Gastrocnemius medialis (tissue), 4 donors: ENCODE results near the gene C13orf46.

Experiments
- POLR2A ChIP-seq, 2 donors: fragments of 450-650 bp; IDR thresholded peaks; one replicate each; pipeline ENCODE4 v1.6.1; 2017; ENCODE audit warnings: antibody characterized with exemption in 2 of 2, mild to moderate bottlenecking in 2 of 2, moderate library complexity in 2 of 2
- TF ChIP-seq, protein P1 (sequence below), 5 experiments: fragments of 450-650 bp in 3 of 5; fragments of 200-600 bp in 2 of 5; sonication (generic) in 2 of 5; IDR thresholded peaks in 4 of 5; conservative IDR thresholded peaks in 1 of 5; 1 replicate in 4 of 5; 2 replicates in 1 of 5; pipeline ENCODE4 v1.5.1; 2016 to 2019; ENCODE audit warnings: antibody characterized with exemption in 5 of 5, mild to moderate bottlenecking in 3 of 5, moderate library complexity in 3 of 5

DNA sequence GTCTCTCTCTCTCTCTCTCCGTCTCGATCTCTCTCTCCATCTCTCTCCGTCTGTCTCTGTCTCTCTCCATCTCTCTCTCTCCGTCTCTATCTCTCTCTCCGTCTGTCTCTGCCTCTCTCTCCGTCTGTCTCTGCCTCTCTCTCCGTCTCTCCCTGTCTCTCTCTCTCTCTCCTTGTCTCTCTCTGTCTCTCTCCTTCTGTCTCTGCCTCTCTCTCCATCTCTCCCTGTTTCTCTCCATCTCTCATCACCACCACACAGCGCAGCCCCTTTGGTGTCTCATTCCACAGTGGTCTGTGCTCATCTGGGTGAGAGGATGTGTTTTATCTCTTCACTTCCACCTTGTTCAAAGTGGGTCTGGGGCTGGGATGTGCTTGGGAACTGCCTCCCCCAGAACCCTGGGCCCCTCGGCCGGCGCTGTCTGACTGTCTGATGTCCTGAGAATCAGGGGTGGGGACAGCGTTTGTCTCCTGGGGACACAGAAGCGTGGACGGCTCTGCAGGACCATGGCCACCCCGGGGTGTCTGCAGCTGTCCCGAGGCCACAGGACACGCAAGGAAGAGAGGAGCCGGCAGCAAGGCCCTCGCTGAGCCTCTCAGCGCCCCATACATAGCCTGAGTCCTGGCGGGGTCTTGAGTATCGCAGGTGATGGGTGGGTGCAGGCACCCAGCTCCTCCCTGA lies 40.2 kb upstream of the C13orf46 start:
- TF ChIP-seq, protein P1, sequence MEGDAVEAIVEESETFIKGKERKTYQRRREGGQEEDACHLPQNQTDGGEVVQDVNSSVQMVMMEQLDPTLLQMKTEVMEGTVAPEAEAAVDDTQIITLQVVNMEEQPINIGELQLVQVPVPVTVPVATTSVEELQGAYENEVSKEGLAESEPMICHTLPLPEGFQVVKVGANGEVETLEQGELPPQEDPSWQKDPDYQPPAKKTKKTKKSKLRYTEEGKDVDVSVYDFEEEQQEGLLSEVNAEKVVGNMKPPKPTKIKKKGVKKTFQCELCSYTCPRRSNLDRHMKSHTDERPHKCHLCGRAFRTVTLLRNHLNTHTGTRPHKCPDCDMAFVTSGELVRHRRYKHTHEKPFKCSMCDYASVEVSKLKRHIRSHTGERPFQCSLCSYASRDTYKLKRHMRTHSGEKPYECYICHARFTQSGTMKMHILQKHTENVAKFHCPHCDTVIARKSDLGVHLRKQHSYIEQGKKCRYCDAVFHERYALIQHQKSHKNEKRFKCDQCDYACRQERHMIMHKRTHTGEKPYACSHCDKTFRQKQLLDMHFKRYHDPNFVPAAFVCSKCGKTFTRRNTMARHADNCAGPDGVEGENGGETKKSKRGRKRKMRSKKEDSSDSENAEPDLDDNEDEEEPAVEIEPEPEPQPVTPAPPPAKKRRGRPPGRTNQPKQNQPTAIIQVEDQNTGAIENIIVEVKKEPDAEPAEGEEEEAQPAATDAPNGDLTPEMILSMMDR (IDR thresholded peaks at IDR 0.05 in 4 of 5, conservative IDR thresholded peaks at IDR 0.05 in 1 of 5): no peak
- TF ChIP-seq POLR2A (IDR thresholded peaks at IDR 0.05): no peak
